ENCODE data around the gene XPR1.

- TF ChIP-seq, protein P1, sequence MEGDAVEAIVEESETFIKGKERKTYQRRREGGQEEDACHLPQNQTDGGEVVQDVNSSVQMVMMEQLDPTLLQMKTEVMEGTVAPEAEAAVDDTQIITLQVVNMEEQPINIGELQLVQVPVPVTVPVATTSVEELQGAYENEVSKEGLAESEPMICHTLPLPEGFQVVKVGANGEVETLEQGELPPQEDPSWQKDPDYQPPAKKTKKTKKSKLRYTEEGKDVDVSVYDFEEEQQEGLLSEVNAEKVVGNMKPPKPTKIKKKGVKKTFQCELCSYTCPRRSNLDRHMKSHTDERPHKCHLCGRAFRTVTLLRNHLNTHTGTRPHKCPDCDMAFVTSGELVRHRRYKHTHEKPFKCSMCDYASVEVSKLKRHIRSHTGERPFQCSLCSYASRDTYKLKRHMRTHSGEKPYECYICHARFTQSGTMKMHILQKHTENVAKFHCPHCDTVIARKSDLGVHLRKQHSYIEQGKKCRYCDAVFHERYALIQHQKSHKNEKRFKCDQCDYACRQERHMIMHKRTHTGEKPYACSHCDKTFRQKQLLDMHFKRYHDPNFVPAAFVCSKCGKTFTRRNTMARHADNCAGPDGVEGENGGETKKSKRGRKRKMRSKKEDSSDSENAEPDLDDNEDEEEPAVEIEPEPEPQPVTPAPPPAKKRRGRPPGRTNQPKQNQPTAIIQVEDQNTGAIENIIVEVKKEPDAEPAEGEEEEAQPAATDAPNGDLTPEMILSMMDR (optimal IDR thresholded peaks at IDR 0.05 in 1 of 3, IDR thresholded peaks at IDR 0.05 in 1 of 3, conservative IDR thresholded peaks at IDR 0.05 in 1 of 3; ENCODE audit: extremely low read depth in 1 of 3, insufficient read depth in 2 of 3, low read length in 3 of 3): peak in 1 of 3 experiments; percentile 33
- TF ChIP-seq EZH2 (IDR thresholded peaks at IDR 0.05; ENCODE audit: low read length): no peak
Observed at GRCh38 chr1:180636138-180636537, 4.3 kb downstream of the XPR1 start.

Measured in keratinocyte (primary cell).